H1 (cell line): Measurements from ENCODE around the gene ADGRL4. TPM values are rescaled to one million over a fixed set of nuclear protein-coding genes. Genes with fewer than 3 reads are reported as not detected.

ENCODE experiments used
- BRCA1 ChIP-seq: IDR thresholded peaks from 2 replicates; pipeline ENCODE4 v1.6.1; 2012; ENCODE audit warnings: low read depth, low read length, improper control_type of control experiment
- CEBPB ChIP-seq: IDR thresholded peaks from 2 replicates; pipeline ENCODE4 v1.6.1; 2012; ENCODE audit warnings: low read depth, low read length
- CHD7 ChIP-seq: fragments of 300-600 bp; sonication (generic); IDR thresholded peaks from 2 replicates; pipeline ENCODE4 v1.7.1; 2012; ENCODE audit warnings: low read length, moderate library complexity, mild to moderate bottlenecking, inconsistent platforms; ENCODE audit not compliant: insufficient replicate concordance
- EZH2 ChIP-seq: fragments of 200-600 bp; sonication (generic); IDR thresholded peaks from 2 replicates; pipeline ENCODE4 v1.7.1; 2012; ENCODE audit warnings: low read depth, mild to moderate bottlenecking, moderate library complexity, low read length, inconsistent platforms; ENCODE audit not compliant: severe bottlenecking
- JUN ChIP-seq: IDR thresholded peaks from 2 replicates; pipeline ENCODE4 v1.6.1; 2011; ENCODE audit warnings: low read depth, mild to moderate bottlenecking, improper control_type of control experiment, low read length
- PHF8 ChIP-seq: fragments of 200-600 bp; sonication (generic); conservative IDR thresholded peaks from 2 replicates; pipeline ENCODE4 v1.7.1; 2012; ENCODE audit warnings: low read depth, mild to moderate bottlenecking, inconsistent platforms, low read length, moderate library complexity
- POLR2A ChIP-seq, 2 experiments: IDR thresholded peaks; 1 replicate in 1 of 2; 2 replicates in 1 of 2; pipeline ENCODE4 v1.6.1; 2011; ENCODE audit warnings: low read depth in 2 of 2, low read length in 2 of 2, mild to moderate bottlenecking in 2 of 2; ENCODE audit errors: control extremely low read depth in 1 of 2
- SAP30 ChIP-seq: fragments of 300-600 bp; sonication (generic); IDR thresholded peaks from 2 replicates; pipeline ENCODE4 v1.7.1; 2012; ENCODE audit warnings: low read length, moderate library complexity, mild to moderate bottlenecking, inconsistent platforms; ENCODE audit not compliant: insufficient read depth, insufficient replicate concordance
- SIX5 ChIP-seq: IDR thresholded peaks from 2 replicates; pipeline ENCODE4 v1.6.1; 2011; ENCODE audit warnings: mild to moderate bottlenecking, low read depth, low read length
- SP1 ChIP-seq: IDR thresholded peaks from 2 replicates; pipeline ENCODE4 v1.6.1; 2011; ENCODE audit warnings: low read depth, low read length
- SP4 ChIP-seq: IDR thresholded peaks from 2 replicates; pipeline ENCODE4 v1.6.1; 2012; ENCODE audit warnings: low read length, inconsistent platforms
- SRF ChIP-seq: IDR thresholded peaks from 2 replicates; pipeline ENCODE4 v1.6.1; 2011; ENCODE audit warnings: mild to moderate bottlenecking, low read depth, low read length, moderate library complexity
- TAF1 ChIP-seq: IDR thresholded peaks from 2 replicates; pipeline ENCODE4 v1.6.1; 2011; ENCODE audit warnings: mild to moderate bottlenecking, low read depth, low read length
- TCF12 ChIP-seq: IDR thresholded peaks from 2 replicates; pipeline ENCODE4 v1.6.1; 2011; ENCODE audit warnings: low read depth, mild to moderate bottlenecking, low read length
- polyA plus RNA-seq, 7 experiments: library from polyadenylated mRNA; depleted of rRNA in 3 of 7; stranded (reverse) in 5 of 7; unstranded in 2 of 7; fragments of >200 nt in 5 of 7; fragments of 200-250 nt in 2 of 7; gene quantifications; 1 replicate in 5 of 7; 2 replicates in 1 of 7; 4 replicates in 1 of 7; pipeline versions ENCODE4 v1.2.1 to v1.2.3, GENCODE V29; 2011 to 2013; ENCODE audit warnings: missing spikeins in 2 of 7, mixed read lengths in 2 of 7
- total RNA-seq: library from RNA; stranded (reverse); fragmentation: NEBNext Ultra II Directional; extraction: Animal tissue kit (Norgen Biotek cat#: 25700); gene quantifications from 2 replicates; pipeline ENCODE4 v1.2.1, GENCODE V29; 2021

The ADGRL4 gene
- total and polyA plus RNA-seq, 2 of the 8 experiments (the other 6 are each of a cell fraction or from before 2014, with no cell fraction given) = 0.60 to 0.97 TPM

GRCh38 chr1:78855258-78855657 is 151.3 kb downstream of the ADGRL4 start (continued):
- TF ChIP-seq CHD7 = no peak
- TF ChIP-seq SIX5 = no peak
- TF ChIP-seq EZH2 = no peak
- no peak for TF ChIP-seq SRF
- no peak for TF ChIP-seq SP1
- no peak for TF ChIP-seq SAP30
- TF ChIP-seq JUN = no peak
- TF ChIP-seq POLR2A (IDR thresholded peaks at IDR 0.05; ENCODE audit: control extremely low read depth in 1 of 2, low read depth in 2 of 2, low read length in 2 of 2) = no peak
- TF ChIP-seq CEBPB = no peak
- no peak for TF ChIP-seq TCF12
- TF ChIP-seq BRCA1 = no peak
- TF ChIP-seq TAF1 = no peak
- TF ChIP-seq SP4 = no peak
- no peak for TF ChIP-seq PHF8
